SK-N-SH (cell line): ENCODE results near the gene SASH1. TPM values are rescaled to one million over a fixed set of nuclear protein-coding genes. Genes with fewer than 3 reads are reported as not detected.

Experiments used
- CTCF ChIA-PET: fragments of 300-600, 350-600 bp; formaldehyde crosslinking; extraction: SDS; loops from one replicate; lab custom pipeline; 2021; lab: Yijun Ruan, JAX
- POLR2A ChIA-PET: fragments of 350-600 bp; sonication (Branson Sonifier 250); formaldehyde crosslinking; extraction: SDS; loops from one replicate; lab custom pipeline; 2020; ENCODE audit warnings: antibody characterized with exemption, inconsistent platforms; lab: Yijun Ruan, JAX
- DNase-seq: peaks from one replicate; pipeline ENCODE4 v3.0.0; 2012
- H2AFZ ChIP-seq: fragments of 200-600 bp; sonication (generic); 2 replicates; pipeline ENCODE4 v1.8.1; 2016; ENCODE audit warnings: antibody characterized with exemption, mild to moderate bottlenecking, low read depth
- H3F3A ChIP-seq: fragments of 200-600 bp; sonication (generic); replicated peaks from 2 replicates; pipeline ENCODE3; 2016; ENCODE audit warnings: antibody characterized with exemption, mild to moderate bottlenecking; ENCODE audit not compliant: insufficient read depth
- H3K27ac ChIP-seq, 2 experiments: fragments of 200-500 bp in 1 of 2; fragments of 200-600 bp in 1 of 2; sonication (Bioruptor generic) in 1 of 2; sonication (generic), shearing (Covaris generic) in 1 of 2; 2 replicates each; pipeline versions ENCODE4 v1.5.1 to v1.6.1; 2014 to 2016; ENCODE audit warnings: low read depth in 2 of 2, inconsistent platforms in 1 of 2, low read length in 1 of 2, mild to moderate bottlenecking in 1 of 2, mixed read lengths in 1 of 2
- H3K27me3 ChIP-seq: fragments of 200-600 bp; sonication (generic), shearing (Covaris generic); 2 replicates; pipeline ENCODE4 v1.6.1; 2016; ENCODE audit warnings: mixed run types; ENCODE audit not compliant: insufficient read depth
- H3K36me3 ChIP-seq, 2 experiments: fragments of 200-500 bp in 1 of 2; fragments of 200-600 bp in 1 of 2; sonication (Bioruptor generic) in 1 of 2; sonication (generic) in 1 of 2; replicated peaks in 1 of 2; 2 replicates each; pipeline versions ENCODE3 to v1.5.1; 2014 to 2016; ENCODE audit warnings: low read length in 1 of 2, mild to moderate bottlenecking in 1 of 2; ENCODE audit not compliant: insufficient read depth in 2 of 2, control insufficient read depth in 1 of 2
- H3K4me1 ChIP-seq, 2 experiments: fragments of 200-500 bp in 1 of 2; fragments of 200-600 bp in 1 of 2; sonication (Bioruptor generic) in 1 of 2; sonication (generic), shearing (Covaris generic) in 1 of 2; 2 replicates each; pipeline versions ENCODE4 v1.5.1 to v1.6.1; 2014 to 2016; ENCODE audit warnings: low read depth in 1 of 2, low read length in 1 of 2, mixed run types in 1 of 2; ENCODE audit not compliant: insufficient read depth in 2 of 2, control insufficient read depth in 1 of 2
- H3K4me2 ChIP-seq: fragments of 200-600 bp; sonication (generic), shearing (Covaris generic); 2 replicates; pipeline ENCODE4 v1.6.1; 2017; ENCODE audit warnings: mixed run types
- H3K4me3 ChIP-seq, 2 experiments: fragments of 200-500 bp in 1 of 2; fragments of 200-600 bp in 1 of 2; sonication (Bioruptor generic) in 1 of 2; sonication (generic), shearing (Covaris generic) in 1 of 2; 2 replicates each; pipeline versions ENCODE4 v1.5.1 to v1.8.1; 2014 to 2016; ENCODE audit warnings: low read depth in 2 of 2, inconsistent platforms in 1 of 2, low read length in 1 of 2, mild to moderate bottlenecking in 1 of 2, mixed read lengths in 1 of 2, moderate library complexity in 1 of 2
- H3K79me2 ChIP-seq: fragments of 200-600 bp; sonication (generic); 2 replicates; pipeline ENCODE4 v1.8.1; 2017; ENCODE audit warnings: mild to moderate bottlenecking; ENCODE audit not compliant: insufficient read depth
- H3K9ac ChIP-seq: fragments of 200-600 bp; sonication (generic); 2 replicates; pipeline ENCODE4 v1.6.1; 2017; ENCODE audit warnings: mixed run types
- H3K9me2 ChIP-seq: fragments of 200-600 bp; sonication (generic); 2 replicates; pipeline ENCODE4 v1.6.1; 2017; ENCODE audit warnings: mixed run types
- H3K9me3 ChIP-seq: fragments of 200-600 bp; sonication (generic); 2 replicates; pipeline ENCODE4 v1.6.1; 2017; ENCODE audit warnings: mixed run types, mild to moderate bottlenecking, moderate library complexity
- H4K20me1 ChIP-seq: fragments of 200-600 bp; sonication (generic); 2 replicates; pipeline ENCODE4 v1.6.1; 2017; ENCODE audit warnings: mild to moderate bottlenecking, mixed run types; ENCODE audit not compliant: insufficient read depth
- ELF1 ChIP-seq: IDR thresholded peaks from 2 replicates; pipeline ENCODE4 v1.4.0; 2012
- EP300 ChIP-seq, 2 experiments: IDR thresholded peaks; 2 replicates each; pipeline versions ENCODE4 v1.4.0 to v1.6.1; 2012; ENCODE audit warnings: borderline replicate concordance in 1 of 2, low read depth in 1 of 2, low read length in 1 of 2
- EZH2phosphoT487 ChIP-seq: fragments of 200-600 bp; sonication (generic); IDR thresholded peaks from 2 replicates; pipeline ENCODE4 v1.6.1; 2017; ENCODE audit warnings: low read depth, mixed run types, mild to moderate bottlenecking, antibody characterized with exemption, moderate library complexity, borderline replicate concordance
- FOSL2 ChIP-seq: IDR thresholded peaks from 2 replicates; pipeline ENCODE4 v1.4.0; 2012; ENCODE audit warnings: low read depth, mild to moderate bottlenecking, moderate library complexity, borderline replicate concordance
- FOXJ3 ChIP-seq: sonication (generic); formaldehyde crosslinking; IDR thresholded peaks from 2 replicates; pipeline ENCODE4 v1.5.1; 2020; ENCODE audit warnings: mild to moderate bottlenecking, missing genetic modification reagents
- GABPA ChIP-seq: IDR thresholded peaks from 2 replicates; pipeline ENCODE4 v1.4.0; 2012; ENCODE audit warnings: low read depth, mild to moderate bottlenecking
- GATA2 ChIP-seq: sonication (generic); formaldehyde crosslinking; IDR thresholded peaks from 2 replicates; pipeline ENCODE4 v1.5.0; 2020; ENCODE audit warnings: mild to moderate bottlenecking, missing genetic modification reagents
- JUND ChIP-seq: IDR thresholded peaks from 2 replicates; pipeline ENCODE4 v1.4.0; 2012
- MEF2A ChIP-seq: IDR thresholded peaks from 2 replicates; pipeline ENCODE4 v1.4.0; 2012; ENCODE audit warnings: low read depth, borderline replicate concordance
- RAD21 ChIP-seq: IDR thresholded peaks from 2 replicates; pipeline ENCODE4 v1.6.1; 2012; ENCODE audit warnings: mild to moderate bottlenecking, low read length
- RCOR1 ChIP-seq: fragments of 150-350 bp; IDR thresholded peaks from 2 replicates; pipeline ENCODE4 v1.6.1; 2017; ENCODE audit warnings: antibody characterized with exemption, low read length
- RFX5 ChIP-seq: IDR thresholded peaks from 2 replicates; pipeline ENCODE4 v1.6.1; 2012; ENCODE audit warnings: mild to moderate bottlenecking, improper control_type of control experiment, low read length
- RXRA ChIP-seq: IDR thresholded peaks from 2 replicates; pipeline ENCODE4 v1.4.0; 2012; ENCODE audit warnings: low read depth, mild to moderate bottlenecking, borderline replicate concordance
- SIN3A ChIP-seq: IDR thresholded peaks from 2 replicates; pipeline ENCODE4 v1.6.1; 2012; ENCODE audit warnings: low read depth, mild to moderate bottlenecking, low read length, moderate library complexity, borderline replicate concordance
- TAF1 ChIP-seq: IDR thresholded peaks from 2 replicates; pipeline ENCODE4 v1.6.1; 2012; ENCODE audit warnings: low read depth, mild to moderate bottlenecking, low read length, moderate library complexity, borderline replicate concordance
- TCF12 ChIP-seq: IDR thresholded peaks from 2 replicates; pipeline ENCODE4 v1.4.0; 2012
- TEAD4 ChIP-seq: IDR thresholded peaks from 2 replicates; pipeline ENCODE4 v1.4.0; 2012; ENCODE audit warnings: mild to moderate bottlenecking, borderline replicate concordance; ENCODE audit not compliant: insufficient read depth
- YY1 ChIP-seq: IDR thresholded peaks from 2 replicates; pipeline ENCODE4 v1.4.0; 2012; ENCODE audit warnings: low read depth, mild to moderate bottlenecking
- ZBTB33 ChIP-seq: IDR thresholded peaks from 2 replicates; pipeline ENCODE4 v1.4.0; 2012; ENCODE audit warnings: low read depth, borderline replicate concordance
- WGBS: methylation state at CpG from one replicate; pipeline ENCODE4 v1.1.6; 2017; ENCODE audit warnings: low lambda C conversion rate; 5-methylcytosine and 5-hydroxymethylcytosine counted together
- polyA plus RNA-seq, 3 experiments: library from polyadenylated mRNA; depleted of rRNA; stranded (reverse); fragments of >200 nt; gene quantifications; 2 replicates each; pipeline ENCODE4 v1.2.3, GENCODE V29; 2012
- TF ChIP-seq, protein P1 (sequence below): fragments of 150-350 bp; IDR thresholded peaks from 2 replicates; pipeline ENCODE4 v1.6.1; 2017; ENCODE audit warnings: antibody characterized with exemption, low read length, low read depth, borderline replicate concordance
- TF ChIP-seq, protein P2 (sequence below): IDR thresholded peaks from 2 replicates; pipeline ENCODE4; 2012

Gene SASH1
- polyA plus RNA-seq, 1 of the 3 experiments (the other 2 are of a cell fraction) = 19.8 TPM

DNA sequence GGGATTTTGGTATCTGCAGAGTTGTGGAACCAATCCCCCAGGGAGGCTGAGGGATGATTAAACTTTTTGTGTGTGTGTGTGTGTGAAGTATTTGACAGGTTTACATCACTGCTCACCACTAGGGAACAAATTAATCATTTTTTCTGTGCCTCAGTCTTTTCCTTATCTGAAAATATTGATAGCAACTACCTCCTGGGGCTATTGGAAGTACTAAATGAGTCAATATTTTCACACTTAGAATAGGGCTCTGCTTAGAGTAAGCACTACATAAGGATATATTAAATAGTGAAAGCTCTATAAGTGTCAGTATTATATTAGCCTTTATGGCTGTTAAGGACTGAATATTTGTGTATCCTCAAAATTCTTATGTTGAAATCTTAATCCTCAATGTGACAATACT, 249.0 kb downstream of the SASH1 start:
- no peak overlapping the region for H2AFZ ChIP-seq
- H3K36me3 ChIP-seq = no peaks in the 10 kb centered on the region
- H3F3A ChIP-seq = no peaks in the 10 kb centered on the region
- H3K4me3 ChIP-seq = no peak overlapping the region
- H3K27me3 ChIP-seq = no peaks in the 10 kb centered on the region
- TF ChIP-seq ZBTB33 = no peak
- no peak for TF ChIP-seq EP300 (IDR thresholded peaks at IDR 0.05; ENCODE audit: borderline replicate concordance in 1 of 2, low read depth in 1 of 2, low read length in 1 of 2)
- no peak for TF ChIP-seq SIN3A
- TF ChIP-seq RCOR1 = no peak
- ChIA-PET POLR2A (no interaction called here), CTCF (no interaction called here)
- H3K4me1 ChIP-seq = no peaks in the 10 kb centered on the region
- H3K9me3 ChIP-seq = no peaks in the 10 kb centered on the region
- H3K4me2 ChIP-seq = no peak overlapping the region
- H3K9me2 ChIP-seq = no peaks in the 10 kb centered on the region
- DNase-seq = no peak
- no peaks in the 10 kb centered on the region for H3K79me2 ChIP-seq
- no peak overlapping the region for H3K9ac ChIP-seq
- no peak overlapping the region for H3K27ac ChIP-seq
- H4K20me1 ChIP-seq = no peaks in the 10 kb centered on the region

- no peak for DNase-seq
- no peaks in the 10 kb centered on the region for H3K9me2 ChIP-seq
- peak overlapping the region in 1 of 2 experiments; percentile 54; a peak in 1 of 4 replicates for H3K27ac ChIP-seq
- POLR2A ChIA-PET = no interaction called here
- H3K4me2 ChIP-seq = peak overlapping the region; percentile 59; the same call in 1 of the 2 replicates
- no peak overlapping the region for H3K9ac ChIP-seq
- no peaks in the 10 kb centered on the region; the same call in 1 of the 2 replicates for H3K27me3 ChIP-seq
- H3K36me3 ChIP-seq = no peaks in the 10 kb centered on the region
- H3K79me2 ChIP-seq = no peaks in the 10 kb centered on the region
- no peaks in the 10 kb centered on the region for H3F3A ChIP-seq
- H2AFZ ChIP-seq = no peak overlapping the region
- H3K4me1 ChIP-seq = no peaks in the 10 kb centered on the region
- 24% methylated on average over 16 of the region's 16 CpGs for WGBS
- H3K9me3 ChIP-seq = no peaks in the 10 kb centered on the region
- CTCF ChIA-PET = interaction anchor here (1.3 kb wide), 1 partner anchor 33 kb away, joined by 4 read pairs; no protein-coding TSS in a partner anchor
- H3K4me3 ChIP-seq = no peak overlapping the region
- H4K20me1 ChIP-seq = no peaks in the 10 kb centered on the region
- no peak for TF ChIP-seq ELF1
- no peak for TF ChIP-seq RAD21
- no peak for TF ChIP-seq TEAD4
- TF ChIP-seq EP300 (IDR thresholded peaks at IDR 0.05; ENCODE audit: borderline replicate concordance in 1 of 2, low read depth in 1 of 2, low read length in 1 of 2) = no peak
- no peak for TF ChIP-seq GATA2 (CRISPR knock-in tag)
- TF ChIP-seq TCF12 = peak; percentile 43; the same call in 1 of the 2 replicates
- 0 out of 2 replicates have a peak, but pooled peaks have one; percentile 15 for TF ChIP-seq JUND
- TF ChIP-seq, protein P1, sequence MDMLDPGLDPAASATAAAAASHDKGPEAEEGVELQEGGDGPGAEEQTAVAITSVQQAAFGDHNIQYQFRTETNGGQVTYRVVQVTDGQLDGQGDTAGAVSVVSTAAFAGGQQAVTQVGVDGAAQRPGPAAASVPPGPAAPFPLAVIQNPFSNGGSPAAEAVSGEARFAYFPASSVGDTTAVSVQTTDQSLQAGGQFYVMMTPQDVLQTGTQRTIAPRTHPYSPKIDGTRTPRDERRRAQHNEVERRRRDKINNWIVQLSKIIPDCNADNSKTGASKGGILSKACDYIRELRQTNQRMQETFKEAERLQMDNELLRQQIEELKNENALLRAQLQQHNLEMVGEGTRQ = no peak
- no peak for TF ChIP-seq RXRA
- TF ChIP-seq EZH2phosphoT487 = no peak
- no peak for TF ChIP-seq FOXJ3 (CRISPR knock-in tag)
- TF ChIP-seq, protein P2, sequence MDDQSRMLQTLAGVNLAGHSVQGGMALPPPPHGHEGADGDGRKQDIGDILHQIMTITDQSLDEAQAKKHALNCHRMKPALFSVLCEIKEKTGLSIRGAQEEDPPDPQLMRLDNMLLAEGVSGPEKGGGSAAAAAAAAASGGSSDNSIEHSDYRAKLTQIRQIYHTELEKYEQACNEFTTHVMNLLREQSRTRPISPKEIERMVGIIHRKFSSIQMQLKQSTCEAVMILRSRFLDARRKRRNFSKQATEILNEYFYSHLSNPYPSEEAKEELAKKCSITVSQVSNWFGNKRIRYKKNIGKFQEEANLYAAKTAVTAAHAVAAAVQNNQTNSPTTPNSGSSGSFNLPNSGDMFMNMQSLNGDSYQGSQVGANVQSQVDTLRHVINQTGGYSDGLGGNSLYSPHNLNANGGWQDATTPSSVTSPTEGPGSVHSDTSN = 0 out of 2 replicates have a peak, but pooled peaks have one; percentile 17
- TF ChIP-seq GABPA = no peak
- no peak for TF ChIP-seq RFX5
- no peak for TF ChIP-seq MEF2A
- TF ChIP-seq ZBTB33 = no peak
- no peak for TF ChIP-seq YY1
- TF ChIP-seq TAF1 = no peak
- TF ChIP-seq FOSL2 = no peak
These were observed 250.6 kb downstream of the SASH1 start for GRCh38 chr6:148593130-148593812.
